Activated effector memory CD4-positive, alpha-beta T cell treated with anti-CD3 and anti-CD28 coated beads, Interleukin-2, amount 50 U/mL, for 16 hours (primary cell): Measurements from ENCODE around the gene BTBD16.

Experiments used
- DNase-seq: peaks from one replicate; pipeline ENCODE4 v3.0.0-alpha.2; 2020

Gene BTBD16

GRCh38 chr10:122276611-122277208 lies 5.6 kb downstream of the BTBD16 start:
- DNase-seq = no peak

- DNase-seq = no peak
Measured at GRCh38 chr10:122277526-122278136, 6.5 kb downstream of the BTBD16 start.

GRCh38 chr10:122279725-122280141 lies 8.6 kb downstream of the BTBD16 start:
- no peak for DNase-seq

- DNase-seq = no peak
Measured at GRCh38 chr10:122280156-122280555, 9.1 kb downstream of the BTBD16 start.

GRCh38 chr10:122281018-122281626 lies 10.0 kb downstream of the BTBD16 start:
- DNase-seq = no peak

GRCh38 chr10:122281751-122282150 lies 10.7 kb downstream of the BTBD16 start:
- DNase-seq = no peak

GRCh38 chr10:122282253-122282671 lies 11.2 kb downstream of the BTBD16 start:
- no peak for DNase-seq

GRCh38 chr10:122282909-122283308 lies 11.8 kb downstream of the BTBD16 start:
- no peak for DNase-seq

- DNase-seq = no peak
Measured at GRCh38 chr10:122285506-122286444, 14.7 kb downstream of the BTBD16 start.

- no peak for DNase-seq
Measured at GRCh38 chr10:122286867-122287266, 15.8 kb downstream of the BTBD16 start.

- DNase-seq = no peak
Measured at GRCh38 chr10:122287570-122287969, 16.5 kb downstream of the BTBD16 start.

GRCh38 chr10:122288262-122288661 lies 17.2 kb downstream of the BTBD16 start:
- DNase-seq = no peak

- no peak for DNase-seq
Measured at GRCh38 chr10:122288917-122289316, 17.8 kb downstream of the BTBD16 start.

GRCh38 chr10:122290334-122290733 lies 19.2 kb downstream of the BTBD16 start:
- no peak for DNase-seq

GRCh38 chr10:122290833-122291532 lies 19.9 kb downstream of the BTBD16 start:
- no peak for DNase-seq

GRCh38 chr10:122291739-122292138 lies 20.6 kb downstream of the BTBD16 start:
- DNase-seq = no peak

- DNase-seq = no peak
Measured at GRCh38 chr10:122292376-122292775, 21.3 kb downstream of the BTBD16 start.

- DNase-seq = no peak
Measured at GRCh38 chr10:122293156-122293960, 22.3 kb downstream of the BTBD16 start.

- DNase-seq = no peak
Measured at GRCh38 chr10:122293961-122294380, 22.9 kb downstream of the BTBD16 start.

- no peak for DNase-seq
Measured at GRCh38 chr10:122294511-122295450, 23.7 kb downstream of the BTBD16 start.

- no peak for DNase-seq
Measured at GRCh38 chr10:122295451-122295809, 24.3 kb downstream of the BTBD16 start.
